DOHH2 (cell line): ENCODE data around the gene RAB10.

Experiments used
- H3F3A ChIP-seq: fragments of 200-600 bp; sonication (generic), shearing (Covaris generic); 2 replicates; pipeline ENCODE4 v1.6.0; 2016; ENCODE audit warnings: antibody characterized with exemption, mild to moderate bottlenecking; ENCODE audit not compliant: control insufficient read depth, insufficient read depth
- H3K27ac ChIP-seq: fragments of 200-600 bp; sonication (generic); 2 replicates; pipeline ENCODE4 v1.5.1; 2014; ENCODE audit warnings: low read depth, mild to moderate bottlenecking, low read length, moderate library complexity
- H3K27me3 ChIP-seq: fragments of 200-600 bp; sonication (generic); 2 replicates; pipeline ENCODE4 v1.6.1; 2014; ENCODE audit warnings: mild to moderate bottlenecking, low read length, mixed read lengths; ENCODE audit not compliant: control insufficient read depth
- H3K36me3 ChIP-seq: fragments of 200-600 bp; sonication (generic); 2 replicates; pipeline ENCODE4 v1.6.1; 2014; ENCODE audit warnings: mild to moderate bottlenecking, low read length, moderate library complexity, mixed read lengths; ENCODE audit not compliant: control insufficient read depth
- H3K4me1 ChIP-seq: fragments of 200-600 bp; sonication (generic); 2 replicates; pipeline ENCODE4 v1.6.1; 2014; ENCODE audit warnings: mild to moderate bottlenecking, low read length, mixed read lengths; ENCODE audit not compliant: control insufficient read depth
- H3K4me2 ChIP-seq: fragments of 200-600 bp; sonication (generic); 2 replicates; pipeline ENCODE4 v1.6.0; 2014; ENCODE audit warnings: mild to moderate bottlenecking, low read length, moderate library complexity
- H3K4me3 ChIP-seq: fragments of 200-600 bp; sonication (generic); 2 replicates; pipeline ENCODE4 v1.5.1; 2014; ENCODE audit warnings: mild to moderate bottlenecking, low read length, mixed read lengths
- H3K79me2 ChIP-seq: fragments of 200-600 bp; sonication (generic); 2 replicates; pipeline ENCODE4 v1.6.1; 2014; ENCODE audit warnings: mild to moderate bottlenecking, low read length, mixed read lengths; ENCODE audit not compliant: control insufficient read depth
- H3K9me2 ChIP-seq: fragments of 200-600 bp; sonication (generic); replicated peaks from 2 replicates; pipeline ENCODE4 v1.6.1; 2014; ENCODE audit warnings: mild to moderate bottlenecking, low read length, mixed read lengths; ENCODE audit not compliant: control insufficient read depth
- H3K9me3 ChIP-seq: fragments of 200-600 bp; sonication (generic); 2 replicates; pipeline ENCODE4 v1.6.1; 2014; ENCODE audit warnings: antibody characterized with exemption, low read length, mixed read lengths; ENCODE audit not compliant: control insufficient read depth, insufficient read depth
- H4K20me1 ChIP-seq: fragments of 200-600 bp; sonication (generic); 2 replicates; pipeline ENCODE4 v1.6.0; 2014; ENCODE audit warnings: low read depth, mild to moderate bottlenecking, antibody characterized with exemption, low read length, moderate library complexity; ENCODE audit not compliant: control insufficient read depth, insufficient read depth
- CTCF ChIP-seq: fragments of 200-600 bp; sonication (generic); IDR thresholded peaks from one replicate; pipeline ENCODE4 v1.5.1; 2014; ENCODE audit warnings: antibody characterized with exemption, mild to moderate bottlenecking, low read depth, low read length; ENCODE audit not compliant: poor library complexity, severe bottlenecking
- EZH2phosphoT487 ChIP-seq: fragments of 200-600 bp; sonication (generic); IDR thresholded peaks from 2 replicates; pipeline ENCODE4 v1.6.1; 2017; ENCODE audit warnings: borderline replicate concordance, mild to moderate bottlenecking, antibody characterized with exemption, low read length, moderate library complexity, mixed read lengths

RAB10 gene

GRCh38 chr2:26034637-26034992 lies 731 bp downstream of the RAB10 start:
- H4K20me1 ChIP-seq = peaks cover 22% of the 10 kb centered on the region

GRCh38 chr2:26035090-26035743 lies 1.3 kb downstream of the RAB10 start:
- no peak for TF ChIP-seq CTCF
- no peak for TF ChIP-seq EZH2phosphoT487
- H3K4me3 ChIP-seq = peak overlapping the region; percentile 84
- peaks cover 29% of the 10 kb centered on the region for H3K4me1 ChIP-seq
- H3K9me3 ChIP-seq = no peaks in the 10 kb centered on the region
- peaks cover 34% of the 10 kb centered on the region for H3K36me3 ChIP-seq
- peak overlapping the region; percentile 68 for H3K4me2 ChIP-seq
- H4K20me1 ChIP-seq = peaks cover 22% of the 10 kb centered on the region
- peaks cover 73% of the 10 kb centered on the region for H3K79me2 ChIP-seq
- no peak overlapping the region for H3K27ac ChIP-seq
- no peaks in the 10 kb centered on the region for H3F3A ChIP-seq
- no peaks in the 10 kb centered on the region for H3K9me2 ChIP-seq
- H3K27me3 ChIP-seq = no peaks in the 10 kb centered on the region

More at GRCh38 chr2:26034637-26034992, 731 bp downstream of the RAB10 start:
- H3K4me3 ChIP-seq = peak overlapping the region; percentile 84
- H3K4me2 ChIP-seq = peak overlapping the region; percentile 68
- peaks cover 29% of the 10 kb centered on the region for H3K4me1 ChIP-seq
- H3K27ac ChIP-seq = peak overlapping the region; percentile 69
- no peak for TF ChIP-seq CTCF
- TF ChIP-seq EZH2phosphoT487 = no peak
- no peaks in the 10 kb centered on the region for H3K9me2 ChIP-seq
- no peaks in the 10 kb centered on the region for H3F3A ChIP-seq
- H3K36me3 ChIP-seq = peaks cover 29% of the 10 kb centered on the region
- H3K9me3 ChIP-seq = no peaks in the 10 kb centered on the region
- H3K79me2 ChIP-seq = peaks cover 67% of the 10 kb centered on the region
- no peaks in the 10 kb centered on the region for H3K27me3 ChIP-seq

- TF ChIP-seq EZH2phosphoT487 (no peak), CTCF (no peak)
- no peaks in the 10 kb centered on the region for H3K27me3 ChIP-seq
- peaks cover 22% of the 10 kb centered on the region for H4K20me1 ChIP-seq
- no peak overlapping the region for H3K27ac ChIP-seq
- peaks cover 100% of the 10 kb centered on the region for H3K79me2 ChIP-seq
- no peak overlapping the region for H3K4me2 ChIP-seq
- H3K4me1 ChIP-seq = peaks cover 20% of the 10 kb centered on the region
- H3K9me2 ChIP-seq = no peaks in the 10 kb centered on the region
- no peaks in the 10 kb centered on the region for H3F3A ChIP-seq
- H3K9me3 ChIP-seq = no peaks in the 10 kb centered on the region
- peaks cover 32% of the 10 kb centered on the region for H3K36me3 ChIP-seq
- no peak overlapping the region for H3K4me3 ChIP-seq
Measured at GRCh38 chr2:26039603-26040323, 5.9 kb downstream of the RAB10 start.
